Measurements from ENCODE around the gene IRAG1.

The IRAG1 gene

GRCh38 chr11:10694486-10695239 is 1.1 kb upstream of the IRAG1 start:
- POLR2A ChIA-PET, result no interaction called here
- CTCF ChIA-PET, result interaction anchor here (0.5 to 0.9 kb wide), 2 partner anchors 153 to 936 kb away, joined by 3 to 4 read pairs; no protein-coding TSS in a partner anchor

GRCh38 chr11:10692531-10693115 is 932 bp downstream of the IRAG1 start:
- no peaks in the 10 kb centered on the region for H3K9me3 ChIP-seq (ENCODE audit: control insufficient read depth, insufficient read depth, low read depth, low read length)
- no peaks in the 10 kb centered on the region for H3K36me3 ChIP-seq (ENCODE audit: control insufficient read depth in 2 of 2, insufficient read depth in 1 of 2, low read length in 2 of 2)
- no peak overlapping the region for H3K4me3 ChIP-seq (ENCODE audit: low read depth, low read length)
- no peak overlapping the region for H3K27ac ChIP-seq (ENCODE audit: extremely low read depth, low read depth, low read length)
- POLR2A ChIA-PET, result no interaction called here
- no peaks in the 10 kb centered on the region for H3K4me1 ChIP-seq (ENCODE audit: control insufficient read depth, insufficient read depth, low read length)
- CTCF ChIA-PET, result interaction anchor here (1.0 kb wide), 1 partner anchor 20 kb away, joined by 3 read pairs; no protein-coding TSS in a partner anchor
- TF ChIP-seq ZNF621 (tag by site-specific recombination; IDR thresholded peaks at IDR 0.05) (no peak), HOXA7 (CRISPR knock-in tag; IDR thresholded peaks at IDR 0.05; ENCODE audit: borderline replicate concordance) (no peak), ZNF311 (tag by site-specific recombination; IDR thresholded peaks at IDR 0.05; ENCODE audit: borderline replicate concordance) (no peak), REPIN1 (tag by site-specific recombination; IDR thresholded peaks at IDR 0.05; ENCODE audit: low read depth) (no peak), ZFP37 (tag by site-specific recombination; IDR thresholded peaks at IDR 0.05) (no peak), BCL11B (tag by site-specific recombination; IDR thresholded peaks at IDR 0.05; ENCODE audit: low read depth) (no peak), ZNF146 (tag by site-specific recombination; IDR thresholded peaks at IDR 0.05) (no peak)
- TF ChIP-seq, protein P1, sequence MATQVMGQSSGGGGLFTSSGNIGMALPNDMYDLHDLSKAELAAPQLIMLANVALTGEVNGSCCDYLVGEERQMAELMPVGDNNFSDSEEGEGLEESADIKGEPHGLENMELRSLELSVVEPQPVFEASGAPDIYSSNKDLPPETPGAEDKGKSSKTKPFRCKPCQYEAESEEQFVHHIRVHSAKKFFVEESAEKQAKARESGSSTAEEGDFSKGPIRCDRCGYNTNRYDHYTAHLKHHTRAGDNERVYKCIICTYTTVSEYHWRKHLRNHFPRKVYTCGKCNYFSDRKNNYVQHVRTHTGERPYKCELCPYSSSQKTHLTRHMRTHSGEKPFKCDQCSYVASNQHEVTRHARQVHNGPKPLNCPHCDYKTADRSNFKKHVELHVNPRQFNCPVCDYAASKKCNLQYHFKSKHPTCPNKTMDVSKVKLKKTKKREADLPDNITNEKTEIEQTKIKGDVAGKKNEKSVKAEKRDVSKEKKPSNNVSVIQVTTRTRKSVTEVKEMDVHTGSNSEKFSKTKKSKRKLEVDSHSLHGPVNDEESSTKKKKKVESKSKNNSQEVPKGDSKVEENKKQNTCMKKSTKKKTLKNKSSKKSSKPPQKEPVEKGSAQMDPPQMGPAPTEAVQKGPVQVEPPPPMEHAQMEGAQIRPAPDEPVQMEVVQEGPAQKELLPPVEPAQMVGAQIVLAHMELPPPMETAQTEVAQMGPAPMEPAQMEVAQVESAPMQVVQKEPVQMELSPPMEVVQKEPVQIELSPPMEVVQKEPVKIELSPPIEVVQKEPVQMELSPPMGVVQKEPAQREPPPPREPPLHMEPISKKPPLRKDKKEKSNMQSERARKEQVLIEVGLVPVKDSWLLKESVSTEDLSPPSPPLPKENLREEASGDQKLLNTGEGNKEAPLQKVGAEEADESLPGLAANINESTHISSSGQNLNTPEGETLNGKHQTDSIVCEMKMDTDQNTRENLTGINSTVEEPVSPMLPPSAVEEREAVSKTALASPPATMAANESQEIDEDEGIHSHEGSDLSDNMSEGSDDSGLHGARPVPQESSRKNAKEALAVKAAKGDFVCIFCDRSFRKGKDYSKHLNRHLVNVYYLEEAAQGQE (tag by site-specific recombination; IDR thresholded peaks at IDR 0.05), result no peak
- TF ChIP-seq, protein P2, sequence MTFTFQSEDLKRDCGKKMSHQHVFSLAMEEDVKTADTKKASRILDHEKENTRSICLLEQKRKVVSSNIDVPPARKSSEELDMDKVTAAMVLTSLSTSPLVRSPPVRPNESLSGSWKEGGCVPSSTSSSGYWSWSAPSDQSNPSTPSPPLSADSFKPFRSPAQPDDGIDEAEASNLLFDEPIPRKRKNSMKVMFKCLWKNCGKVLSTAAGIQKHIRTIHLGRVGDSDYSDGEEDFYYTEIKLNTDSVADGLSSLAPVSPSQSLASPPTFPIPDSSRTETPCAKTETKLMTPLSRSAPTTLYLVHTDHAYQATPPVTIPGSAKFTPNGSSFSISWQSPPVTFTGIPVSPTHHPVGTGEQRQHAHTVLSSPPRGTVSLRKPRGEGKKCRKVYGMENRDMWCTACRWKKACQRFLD (tag by site-specific recombination; IDR thresholded peaks at IDR 0.05), result no peak

More at GRCh38 chr11:10694486-10695239, 1.1 kb upstream of the IRAG1 start:
- Histone ChIP-seq H3K4me3 (ENCODE audit: low read depth, low read length) (no peak overlapping the region), H3K4me1 (ENCODE audit: control insufficient read depth, insufficient read depth, low read length) (no peaks in the 10 kb centered on the region), H3K36me3 (ENCODE audit: control insufficient read depth in 2 of 2, insufficient read depth in 1 of 2, low read length in 2 of 2) (no peaks in the 10 kb centered on the region), H3K9me3 (ENCODE audit: control insufficient read depth, insufficient read depth, low read depth, low read length) (no peaks in the 10 kb centered on the region), H3K27ac (ENCODE audit: extremely low read depth, low read depth, low read length) (no peak overlapping the region)
- TF ChIP-seq ZNF302 (tag by site-specific recombination; IDR thresholded peaks at IDR 0.05; ENCODE audit: low read depth) (no peak), ZNF112 (tag by site-specific recombination; IDR thresholded peaks at IDR 0.05) (no peak), ZNF548 (tag by site-specific recombination; IDR thresholded peaks at IDR 0.05) (no peak), SALL2 (tag by site-specific recombination; IDR thresholded peaks at IDR 0.05; ENCODE audit: borderline replicate concordance) (no peak), ZNF2 (tag by site-specific recombination; IDR thresholded peaks at IDR 0.05) (no peak), GFI1B (tag by site-specific recombination; IDR thresholded peaks at IDR 0.05) (no peak), ZNF350 (tag by site-specific recombination; IDR thresholded peaks at IDR 0.05) (no peak), ZNF571 (tag by site-specific recombination; IDR thresholded peaks at IDR 0.05) (no peak), ATF2 (tag by site-specific recombination; IDR thresholded peaks at IDR 0.05; ENCODE audit: low read depth) (no peak), ZNF561 (tag by site-specific recombination; IDR thresholded peaks at IDR 0.05; ENCODE audit: borderline replicate concordance) (no peak), SCRT2 (tag by site-specific recombination; IDR thresholded peaks at IDR 0.05) (no peak), KLF9 (tag by site-specific recombination; IDR thresholded peaks at IDR 0.05; ENCODE audit: low read depth) (no peak)
